SK-N-SH (cell line): Measurements from ENCODE around the gene RAI14. TPM values are rescaled to one million over a fixed set of nuclear protein-coding genes. Genes with fewer than 3 reads are reported as not detected.
A peak's percentile ranks its signal among the peaks of the same experiment; 100 is the strongest.

ENCODE experiments used
- CTCF ChIA-PET: fragments of 300-600, 350-600 bp; formaldehyde crosslinking; extraction: SDS; loops from one replicate; lab custom pipeline; 2021; lab: Yijun Ruan, JAX
- POLR2A ChIA-PET: fragments of 350-600 bp; sonication (Branson Sonifier 250); formaldehyde crosslinking; extraction: SDS; loops from one replicate; lab custom pipeline; 2020; ENCODE audit warnings: antibody characterized with exemption, inconsistent platforms; lab: Yijun Ruan, JAX
- DNase-seq: peaks from one replicate; pipeline ENCODE4 v3.0.0; 2012
- H2AFZ ChIP-seq: fragments of 200-600 bp; sonication (generic); 2 replicates; pipeline ENCODE4 v1.8.1; 2016; ENCODE audit warnings: antibody characterized with exemption, mild to moderate bottlenecking, low read depth
- H3F3A ChIP-seq: fragments of 200-600 bp; sonication (generic); replicated peaks from 2 replicates; pipeline ENCODE3; 2016; ENCODE audit warnings: antibody characterized with exemption, mild to moderate bottlenecking; ENCODE audit not compliant: insufficient read depth
- H3K27ac ChIP-seq, 2 experiments: fragments of 200-500 bp in 1 of 2; fragments of 200-600 bp in 1 of 2; sonication (Bioruptor generic) in 1 of 2; sonication (generic), shearing (Covaris generic) in 1 of 2; 2 replicates each; pipeline versions ENCODE4 v1.5.1 to v1.6.1; 2014 to 2016; ENCODE audit warnings: low read depth in 2 of 2, inconsistent platforms in 1 of 2, low read length in 1 of 2, mild to moderate bottlenecking in 1 of 2, mixed read lengths in 1 of 2
- H3K27me3 ChIP-seq: fragments of 200-600 bp; sonication (generic), shearing (Covaris generic); 2 replicates; pipeline ENCODE4 v1.6.1; 2016; ENCODE audit warnings: mixed run types; ENCODE audit not compliant: insufficient read depth
- H3K36me3 ChIP-seq, 2 experiments: fragments of 200-500 bp in 1 of 2; fragments of 200-600 bp in 1 of 2; sonication (Bioruptor generic) in 1 of 2; sonication (generic) in 1 of 2; replicated peaks in 1 of 2; 2 replicates each; pipeline versions ENCODE3 to v1.5.1; 2014 to 2016; ENCODE audit warnings: low read length in 1 of 2, mild to moderate bottlenecking in 1 of 2; ENCODE audit not compliant: insufficient read depth in 2 of 2, control insufficient read depth in 1 of 2
- H3K4me1 ChIP-seq, 2 experiments: fragments of 200-500 bp in 1 of 2; fragments of 200-600 bp in 1 of 2; sonication (Bioruptor generic) in 1 of 2; sonication (generic), shearing (Covaris generic) in 1 of 2; 2 replicates each; pipeline versions ENCODE4 v1.5.1 to v1.6.1; 2014 to 2016; ENCODE audit warnings: low read depth in 1 of 2, low read length in 1 of 2, mixed run types in 1 of 2; ENCODE audit not compliant: insufficient read depth in 2 of 2, control insufficient read depth in 1 of 2
- H3K4me2 ChIP-seq: fragments of 200-600 bp; sonication (generic), shearing (Covaris generic); 2 replicates; pipeline ENCODE4 v1.6.1; 2017; ENCODE audit warnings: mixed run types
- H3K4me3 ChIP-seq, 2 experiments: fragments of 200-500 bp in 1 of 2; fragments of 200-600 bp in 1 of 2; sonication (Bioruptor generic) in 1 of 2; sonication (generic), shearing (Covaris generic) in 1 of 2; 2 replicates each; pipeline versions ENCODE4 v1.5.1 to v1.8.1; 2014 to 2016; ENCODE audit warnings: low read depth in 2 of 2, inconsistent platforms in 1 of 2, low read length in 1 of 2, mild to moderate bottlenecking in 1 of 2, mixed read lengths in 1 of 2, moderate library complexity in 1 of 2
- H3K79me2 ChIP-seq: fragments of 200-600 bp; sonication (generic); 2 replicates; pipeline ENCODE4 v1.8.1; 2017; ENCODE audit warnings: mild to moderate bottlenecking; ENCODE audit not compliant: insufficient read depth
- H3K9ac ChIP-seq: fragments of 200-600 bp; sonication (generic); 2 replicates; pipeline ENCODE4 v1.6.1; 2017; ENCODE audit warnings: mixed run types
- H3K9me2 ChIP-seq: fragments of 200-600 bp; sonication (generic); 2 replicates; pipeline ENCODE4 v1.6.1; 2017; ENCODE audit warnings: mixed run types
- H3K9me3 ChIP-seq: fragments of 200-600 bp; sonication (generic); 2 replicates; pipeline ENCODE4 v1.6.1; 2017; ENCODE audit warnings: mixed run types, mild to moderate bottlenecking, moderate library complexity
- H4K20me1 ChIP-seq: fragments of 200-600 bp; sonication (generic); 2 replicates; pipeline ENCODE4 v1.6.1; 2017; ENCODE audit warnings: mild to moderate bottlenecking, mixed run types; ENCODE audit not compliant: insufficient read depth
- CHD2 ChIP-seq: fragments of 150-350 bp; IDR thresholded peaks from 2 replicates; pipeline ENCODE4 v1.6.1; 2018; ENCODE audit warnings: low read length; ENCODE audit not compliant: partially characterized antibody
- ELF1 ChIP-seq: IDR thresholded peaks from 2 replicates; pipeline ENCODE4 v1.4.0; 2012
- EP300 ChIP-seq, 2 experiments: IDR thresholded peaks; 2 replicates each; pipeline versions ENCODE4 v1.4.0 to v1.6.1; 2012; ENCODE audit warnings: borderline replicate concordance in 1 of 2, low read depth in 1 of 2, low read length in 1 of 2
- EZH2phosphoT487 ChIP-seq: fragments of 200-600 bp; sonication (generic); IDR thresholded peaks from 2 replicates; pipeline ENCODE4 v1.6.1; 2017; ENCODE audit warnings: low read depth, mixed run types, mild to moderate bottlenecking, antibody characterized with exemption, moderate library complexity, borderline replicate concordance
- FOXJ3 ChIP-seq: sonication (generic); formaldehyde crosslinking; IDR thresholded peaks from 2 replicates; pipeline ENCODE4 v1.5.1; 2020; ENCODE audit warnings: mild to moderate bottlenecking, missing genetic modification reagents
- FOXM1 ChIP-seq: IDR thresholded peaks from 2 replicates; pipeline ENCODE4 v1.4.0; 2012; ENCODE audit warnings: low read depth, mild to moderate bottlenecking
- IRF3 ChIP-seq: fragments of 150-350 bp; IDR thresholded peaks from 2 replicates; pipeline ENCODE4 v1.6.1; 2016; ENCODE audit warnings: mild to moderate bottlenecking, low read depth, low read length
- JUND ChIP-seq: IDR thresholded peaks from 2 replicates; pipeline ENCODE4 v1.4.0; 2012
- NFIC ChIP-seq: IDR thresholded peaks from 2 replicates; pipeline ENCODE4 v1.4.0; 2012; ENCODE audit warnings: borderline replicate concordance
- NRF1 ChIP-seq: IDR thresholded peaks from 2 replicates; pipeline ENCODE4 v1.6.1; 2012; ENCODE audit warnings: low read depth, mild to moderate bottlenecking, low read length
- POLR2AphosphoS5 ChIP-seq: IDR thresholded peaks from 2 replicates; pipeline ENCODE4 v1.6.1; 2012; ENCODE audit warnings: low read depth, low read length
- RFX5 ChIP-seq: IDR thresholded peaks from 2 replicates; pipeline ENCODE4 v1.6.1; 2012; ENCODE audit warnings: mild to moderate bottlenecking, improper control_type of control experiment, low read length
- RXRA ChIP-seq: IDR thresholded peaks from 2 replicates; pipeline ENCODE4 v1.4.0; 2012; ENCODE audit warnings: low read depth, mild to moderate bottlenecking, borderline replicate concordance
- TEAD4 ChIP-seq: IDR thresholded peaks from 2 replicates; pipeline ENCODE4 v1.4.0; 2012; ENCODE audit warnings: mild to moderate bottlenecking, borderline replicate concordance; ENCODE audit not compliant: insufficient read depth
- USF2 ChIP-seq: fragments of 150-350 bp; IDR thresholded peaks from 2 replicates; pipeline ENCODE4 v1.6.1; 2017; ENCODE audit warnings: antibody characterized with exemption, low read length, low read depth, borderline replicate concordance
- WGBS: methylation state at CpG from one replicate; pipeline ENCODE4 v1.1.6; 2017; ENCODE audit warnings: low lambda C conversion rate; 5-methylcytosine and 5-hydroxymethylcytosine counted together
- polyA plus RNA-seq, 3 experiments: library from polyadenylated mRNA; depleted of rRNA; stranded (reverse); fragments of >200 nt; gene quantifications; 2 replicates each; pipeline ENCODE4 v1.2.3, GENCODE V29; 2012
- TF ChIP-seq, protein P1 (sequence below): IDR thresholded peaks from 2 replicates; pipeline ENCODE4; 2012
- TF ChIP-seq, protein P2 (sequence below): IDR thresholded peaks from 2 replicates; pipeline ENCODE4 v1.4.0; 2012; ENCODE audit warnings: low read depth
- TF ChIP-seq, protein P3 (sequence below): IDR thresholded peaks from 2 replicates; pipeline ENCODE4 v1.4.0; 2012; ENCODE audit warnings: low read depth, borderline replicate concordance

Gene RAI14
- polyA plus RNA-seq, 1 of the 3 experiments (the other 2 are of a cell fraction): 53.2 TPM

DNA sequence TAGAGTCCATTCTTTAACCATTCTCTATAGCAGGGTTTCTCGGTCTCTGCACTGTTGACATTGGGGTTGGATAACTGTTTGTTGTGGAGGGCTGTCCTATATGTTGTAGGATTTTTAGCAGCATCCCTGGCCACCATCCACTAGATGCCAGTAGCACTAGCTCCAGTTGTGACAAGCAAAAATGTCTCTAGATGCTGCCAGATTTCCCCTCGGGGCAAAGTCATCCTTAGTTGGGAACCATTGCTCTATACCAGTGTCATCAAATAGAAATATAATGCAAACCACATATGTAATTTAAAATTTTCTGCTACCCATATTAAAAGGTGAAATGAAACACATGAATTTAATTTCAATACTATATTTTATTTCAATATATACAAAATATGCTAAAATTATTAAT, 185.7 kb downstream of the RAI14 start:
- H2AFZ ChIP-seq: no peak overlapping the region
- TF ChIP-seq POLR2AphosphoS5 (no peak), RFX5 (no peak), NRF1 (no peak), TEAD4 (no peak), FOXJ3 (CRISPR knock-in tag) (no peak), RXRA (no peak), CHD2 (no peak), FOXM1 (no peak), EZH2phosphoT487 (no peak)
- TF ChIP-seq, protein P1, sequence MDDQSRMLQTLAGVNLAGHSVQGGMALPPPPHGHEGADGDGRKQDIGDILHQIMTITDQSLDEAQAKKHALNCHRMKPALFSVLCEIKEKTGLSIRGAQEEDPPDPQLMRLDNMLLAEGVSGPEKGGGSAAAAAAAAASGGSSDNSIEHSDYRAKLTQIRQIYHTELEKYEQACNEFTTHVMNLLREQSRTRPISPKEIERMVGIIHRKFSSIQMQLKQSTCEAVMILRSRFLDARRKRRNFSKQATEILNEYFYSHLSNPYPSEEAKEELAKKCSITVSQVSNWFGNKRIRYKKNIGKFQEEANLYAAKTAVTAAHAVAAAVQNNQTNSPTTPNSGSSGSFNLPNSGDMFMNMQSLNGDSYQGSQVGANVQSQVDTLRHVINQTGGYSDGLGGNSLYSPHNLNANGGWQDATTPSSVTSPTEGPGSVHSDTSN: no peak
- TF ChIP-seq, all 33 proteins: peak for 0
- ChIA-PET POLR2A (no interaction called here), CTCF (no interaction called here)
- Histone ChIP-seq H3K9ac (no peak overlapping the region), H4K20me1 (no peaks in the 10 kb centered on the region), H3K9me3 (no peaks in the 10 kb centered on the region), H3K79me2 (no peaks in the 10 kb centered on the region), H3F3A (peaks cover 10% of the 10 kb centered on the region), H3K4me1 (peaks cover 0 to 7% of the 10 kb centered on the region in 2 experiments; a peak in 1 of 4 replicates), H3K27ac (no peak overlapping the region), H3K4me3 (no peak overlapping the region), H3K27me3 (no peaks in the 10 kb centered on the region), H3K9me2 (no peaks in the 10 kb centered on the region), H3K36me3 (no peaks in the 10 kb centered on the region), H3K4me2 (no peak overlapping the region)
- DNase-seq: no peak
- WGBS: 57% methylated on average over 2 of the region's 2 CpGs

DNA sequence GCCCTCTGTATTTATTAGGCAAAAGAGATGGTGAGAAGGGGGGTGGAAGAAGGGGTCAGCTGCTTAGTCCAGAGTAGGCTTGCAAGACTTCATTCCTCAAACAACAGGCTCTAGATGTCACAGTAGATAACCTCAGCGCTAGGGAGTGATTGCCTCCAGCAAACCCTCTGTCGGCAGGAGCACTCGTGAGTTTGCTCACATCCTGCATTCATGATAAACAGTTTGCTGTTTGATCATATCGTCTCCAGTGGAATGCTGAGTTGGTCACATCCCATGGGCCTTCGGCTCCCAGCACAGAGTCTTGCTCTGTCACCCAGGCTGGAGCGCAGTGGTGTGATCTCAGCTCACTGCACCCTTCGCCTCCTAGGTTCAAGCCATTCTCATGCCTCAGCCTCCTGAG, 186.4 kb downstream of the RAI14 start:
- no peaks in the 10 kb centered on the region for H3K27me3 ChIP-seq
- H3K79me2 ChIP-seq: no peaks in the 10 kb centered on the region
- no peak overlapping the region for H3K4me2 ChIP-seq
- H4K20me1 ChIP-seq: no peaks in the 10 kb centered on the region
- POLR2A ChIA-PET: no interaction called here
- WGBS: 71% methylated on average over 2 of the region's 7 CpGs
- peaks cover 0 to 7% of the 10 kb centered on the region in 2 experiments; a peak in 1 of 4 replicates for H3K4me1 ChIP-seq
- CTCF ChIA-PET: no interaction called here
- peaks cover 3% of the 10 kb centered on the region for H3F3A ChIP-seq
- H3K9ac ChIP-seq: no peak overlapping the region
- no peaks in the 10 kb centered on the region for H3K9me3 ChIP-seq
- H2AFZ ChIP-seq: no peak overlapping the region
- H3K4me3 ChIP-seq: no peak overlapping the region
- no peaks in the 10 kb centered on the region for H3K9me2 ChIP-seq
- peak overlapping the region in 1 of 2 experiments; percentile 14; a peak in 1 of 4 replicates for H3K27ac ChIP-seq
- DNase-seq: no peak
- TF ChIP-seq RFX5 (no peak), TEAD4 (no peak), ELF1 (no peak), NFIC (no peak), EP300 (IDR thresholded peaks at IDR 0.05; ENCODE audit: borderline replicate concordance in 1 of 2, low read depth in 1 of 2, low read length in 1 of 2) (no peak), IRF3 (no peak), FOXM1 (no peak), NRF1 (no peak), POLR2AphosphoS5 (no peak), JUND (no peak), USF2 (no peak)
- TF ChIP-seq, protein P2, sequence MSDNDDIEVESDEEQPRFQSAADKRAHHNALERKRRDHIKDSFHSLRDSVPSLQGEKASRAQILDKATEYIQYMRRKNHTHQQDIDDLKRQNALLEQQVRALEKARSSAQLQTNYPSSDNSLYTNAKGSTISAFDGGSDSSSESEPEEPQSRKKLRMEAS: no peak
- TF ChIP-seq, protein P3, sequence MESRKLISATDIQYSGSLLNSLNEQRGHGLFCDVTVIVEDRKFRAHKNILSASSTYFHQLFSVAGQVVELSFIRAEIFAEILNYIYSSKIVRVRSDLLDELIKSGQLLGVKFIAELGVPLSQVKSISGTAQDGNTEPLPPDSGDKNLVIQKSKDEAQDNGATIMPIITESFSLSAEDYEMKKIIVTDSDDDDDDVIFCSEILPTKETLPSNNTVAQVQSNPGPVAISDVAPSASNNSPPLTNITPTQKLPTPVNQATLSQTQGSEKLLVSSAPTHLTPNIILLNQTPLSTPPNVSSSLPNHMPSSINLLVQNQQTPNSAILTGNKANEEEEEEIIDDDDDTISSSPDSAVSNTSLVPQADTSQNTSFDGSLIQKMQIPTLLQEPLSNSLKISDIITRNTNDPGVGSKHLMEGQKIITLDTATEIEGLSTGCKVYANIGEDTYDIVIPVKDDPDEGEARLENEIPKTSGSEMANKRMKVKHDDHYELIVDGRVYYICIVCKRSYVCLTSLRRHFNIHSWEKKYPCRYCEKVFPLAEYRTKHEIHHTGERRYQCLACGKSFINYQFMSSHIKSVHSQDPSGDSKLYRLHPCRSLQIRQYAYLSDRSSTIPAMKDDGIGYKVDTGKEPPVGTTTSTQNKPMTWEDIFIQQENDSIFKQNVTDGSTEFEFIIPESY: no peak
- TF ChIP-seq, protein P1: no peak; the same call in 1 of the 2 replicates
- H3K36me3 ChIP-seq: no peaks in the 10 kb centered on the region
